WTC11 (cell line): ENCODE data around the gene FAS.

Experiments
- SP1 ChIP-seq: sonication (generic); formaldehyde crosslinking; conservative IDR thresholded peaks from 2 replicates; pipeline ENCODE4 v1.8.1; 2022; ENCODE audit warnings: missing genetic modification reagents
- TEAD1 ChIP-seq: sonication (generic); formaldehyde crosslinking; IDR thresholded peaks from 2 replicates; pipeline ENCODE4 v1.8.0; 2022; ENCODE audit warnings: mild to moderate bottlenecking, missing genetic modification reagents

GRCh38 chr10:89035461-89035860 lies 44.9 kb downstream of the FAS start:
- no peak for TF ChIP-seq SP1 (CRISPR knock-in tag)
- TF ChIP-seq TEAD1 (CRISPR knock-in tag), result no peak
